Activated CD4-positive, CD25-positive, alpha-beta regulatory T cell treated with anti-CD3 and anti-CD28 coated beads, Interleukin-2, amount 50 U/mL, for 16 hours (primary cell): ENCODE measurements around the gene SSU72.
"Not testable (repeated sequence)": the region's sequence is repeated elsewhere in the genome, so short reads cannot be mapped to it uniquely, and the experiment has no call there.

Source experiments
- DNase-seq: peaks from one replicate; pipeline ENCODE4 v3.0.0-alpha.2; 2020; ENCODE audit warnings: low read depth, low spot score

Gene SSU72

GRCh38 chr1:1528301-1529267, 46.1 kb downstream of the SSU72 start:
- DNase-seq: no peak

- no peak for DNase-seq
These were observed 47.4 kb downstream of the SSU72 start for GRCh38 chr1:1527092-1527816.

- DNase-seq: not testable (repeated sequence)
These were observed 48.2 kb downstream of the SSU72 start for GRCh38 chr1:1526476-1526875.

GRCh38 chr1:1524750-1525383, 49.8 kb downstream of the SSU72 start:
- not testable (repeated sequence) for DNase-seq

GRCh38 chr1:1523651-1524050, 51.0 kb downstream of the SSU72 start:
- not testable (repeated sequence) for DNase-seq

- DNase-seq: not testable (repeated sequence)
These were observed 51.4 kb downstream of the SSU72 start for GRCh38 chr1:1523226-1523625.

GRCh38 chr1:1522536-1522935, 52.1 kb downstream of the SSU72 start:
- not testable (repeated sequence) for DNase-seq

GRCh38 chr1:1521331-1521730, 53.3 kb downstream of the SSU72 start:
- DNase-seq: no peak

- DNase-seq: not testable (repeated sequence)
These were observed 54.7 kb downstream of the SSU72 start for GRCh38 chr1:1519805-1520505.

GRCh38 chr1:1518621-1519007, 56.0 kb downstream of the SSU72 start:
- not testable (repeated sequence) for DNase-seq

GRCh38 chr1:1517973-1518620, 56.6 kb downstream of the SSU72 start:
- no peak for DNase-seq

- not testable (repeated sequence) for DNase-seq
These were observed 57.7 kb downstream of the SSU72 start for GRCh38 chr1:1516923-1517322.

GRCh38 chr1:1514376-1514775, 60.3 kb downstream of the SSU72 start:
- DNase-seq: not testable (repeated sequence)

GRCh38 chr1:1513675-1514074, 61.0 kb downstream of the SSU72 start:
- not testable (repeated sequence) for DNase-seq

GRCh38 chr1:1512425-1512824, 62.2 kb downstream of the SSU72 start:
- not testable (repeated sequence) for DNase-seq

GRCh38 chr1:1511533-1512285, 63.0 kb downstream of the SSU72 start, which contains the start of gene ATAD3A:
ATAD3A (plus strand) TSS chr1:1512162; CDS start chr1:1512269, 107 bp downstream.
- DNase-seq: peak; percentile 91

- DNase-seq: no peak
These were observed 63.6 kb downstream of the SSU72 start for GRCh38 chr1:1510912-1511532.

- not testable (repeated sequence) for DNase-seq
These were observed 65.2 kb downstream of the SSU72 start for GRCh38 chr1:1509465-1509850.

GRCh38 chr1:1508775-1509464, 65.7 kb downstream of the SSU72 start:
- DNase-seq: not testable (repeated sequence)
